HG03095 (cell line): ENCODE data around the gene POU2F1.
"Not testable (repeated sequence)": the region's sequence is repeated elsewhere in the genome, so short reads cannot be mapped to it uniquely, and the experiment has no call there.

ENCODE experiments used
- ATAC-seq: cut with Tn5 transposase; IDR thresholded peaks from one replicate; pipeline ENCODE4 v1.9.1; 2021; ENCODE audit warnings: moderate library complexity; ENCODE audit not compliant: unreplicated experiment

Gene POU2F1

GRCh38 chr1:167205306-167206050 is 15.2 kb upstream of the POU2F1 start:
- ATAC-seq, result not testable (repeated sequence)

- ATAC-seq, result no peak
Observed at GRCh38 chr1:167206166-167206835, 14.4 kb upstream of the POU2F1 start.

GRCh38 chr1:167207940-167208623 is 12.6 kb upstream of the POU2F1 start:
- no peak for ATAC-seq

- ATAC-seq, result no peak
Observed at GRCh38 chr1:167208624-167208976, 12.1 kb upstream of the POU2F1 start.

- ATAC-seq, result no peak
Observed at GRCh38 chr1:167209044-167209443, 11.6 kb upstream of the POU2F1 start.

GRCh38 chr1:167210966-167211674 is 9.6 kb upstream of the POU2F1 start:
- ATAC-seq, result no peak

- no peak for ATAC-seq
Observed at GRCh38 chr1:167212025-167212424, 8.7 kb upstream of the POU2F1 start.

- no peak for ATAC-seq
Observed at GRCh38 chr1:167216809-167217208, 3.9 kb upstream of the POU2F1 start.

- ATAC-seq, result no peak
Observed at GRCh38 chr1:167219194-167219593, 1.5 kb upstream of the POU2F1 start.

- peak; percentile 33 for ATAC-seq
Observed at GRCh38 chr1:167219646-167220536, 795 bp upstream of the POU2F1 start.

GRCh38 chr1:167221126-167221737 is 546 bp downstream of the POU2F1 start:
- ATAC-seq, result peak; percentile 12

GRCh38 chr1:167221738-167222610 is 1.3 kb downstream of the POU2F1 start:
- peak; percentile 51 for ATAC-seq

GRCh38 chr1:167223144-167224103 is 2.7 kb downstream of the POU2F1 start:
- no peak for ATAC-seq

GRCh38 chr1:167224734-167225235 is 4.1 kb downstream of the POU2F1 start:
- ATAC-seq, result not testable (repeated sequence)

- no peak for ATAC-seq
Observed at GRCh38 chr1:167225920-167226319, 5.2 kb downstream of the POU2F1 start.

- ATAC-seq, result no peak
Observed at GRCh38 chr1:167227934-167228378, 7.3 kb downstream of the POU2F1 start.

- ATAC-seq, result no peak
Observed at GRCh38 chr1:167229719-167230385, 9.2 kb downstream of the POU2F1 start.
